AG04450 (cell line): ENCODE results near the gene MYO5C. TPM values are rescaled to one million over a fixed set of nuclear protein-coding genes. Genes with fewer than 3 reads are reported as not detected.

Experiments used
- CTCF ChIA-PET: fragments of 300-600, 350-600 bp; formaldehyde crosslinking; extraction: SDS; loops from one replicate; lab custom pipeline; 2022; ENCODE audit warnings: antibody characterized with exemption, inconsistent platforms; lab: Charles Lee
- POLR2A ChIA-PET: fragments of 350-600 bp; formaldehyde crosslinking; extraction: SDS; loops from one replicate; lab custom pipeline; 2021; ENCODE audit warnings: antibody characterized with exemption, inconsistent platforms; lab: Yijun Ruan, JAX
- DNase-seq: peaks from one replicate; pipeline ENCODE4 v3.0.0-alpha.2; 2011; ENCODE audit warnings: low read depth, low spot score
- H3K27ac ChIP-seq: one replicate; pipeline ENCODE4 v1.5.1; 2012; ENCODE audit warnings: low read depth, low read length, control low read depth
- H3K27me3 ChIP-seq: one replicate; pipeline ENCODE4 v1.6.0; 2012; ENCODE audit warnings: low read length; ENCODE audit not compliant: control insufficient read depth, insufficient read depth
- H3K4me3 ChIP-seq: 2 replicates; pipeline ENCODE4 v1.5.1; 2011; ENCODE audit warnings: mild to moderate bottlenecking, low read depth, low read length, control low read depth
- H3K9me3 ChIP-seq: 2 replicates; pipeline ENCODE4 v1.5.1; 2012; ENCODE audit warnings: low read length; ENCODE audit not compliant: control insufficient read depth, insufficient read depth
- polyA plus RNA-seq: library from polyadenylated mRNA; depleted of rRNA; stranded (reverse); fragments of >200 nt; gene quantifications from 2 replicates; pipeline ENCODE4 v1.2.3, GENCODE V29; 2011
- TF ChIP-seq, protein P1 (sequence below): IDR thresholded peaks from 2 replicates; pipeline ENCODE4 v1.5.1; 2011; ENCODE audit warnings: low read depth, low read length, control low read depth, inconsistent platforms

The MYO5C gene
- polyA plus RNA-seq, 1 experiment: 0.24 TPM

GRCh38 chr15:52161406-52161966 is 134.1 kb downstream of the MYO5C start:
- ChIA-PET CTCF (interaction anchor here (0.7 kb wide), 1 partner anchor 225 kb away, joined by 3 read pairs; no protein-coding TSS in a partner anchor), POLR2A (interaction anchor here (0.6 to 1.0 kb wide), 2 partner anchors 17 to 133 kb away, joined by 3 read pairs; no protein-coding TSS in a partner anchor)
- peak overlapping the region; percentile 87 for H3K27ac ChIP-seq

DNA sequence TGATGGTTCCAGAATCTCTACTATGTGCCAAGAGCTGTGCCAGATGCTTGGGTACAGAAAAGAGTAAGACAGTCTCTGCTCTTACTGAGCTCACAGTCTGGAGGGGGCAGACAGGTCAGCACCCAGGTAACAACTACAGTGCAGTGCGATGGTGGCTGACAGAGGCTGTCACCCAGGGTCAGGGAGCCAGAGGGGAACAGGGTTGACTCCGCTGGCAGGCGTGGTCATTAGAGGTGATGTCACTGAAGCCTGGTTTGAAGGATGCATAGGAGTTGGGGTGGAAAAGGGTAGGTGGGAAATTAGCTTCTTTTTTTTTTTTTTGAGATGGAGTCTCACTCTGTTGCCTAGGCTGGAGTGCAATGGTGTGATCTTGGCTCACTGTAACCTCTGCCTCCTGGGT is 136.0 kb downstream of the MYO5C start:
- TF ChIP-seq, protein P1, sequence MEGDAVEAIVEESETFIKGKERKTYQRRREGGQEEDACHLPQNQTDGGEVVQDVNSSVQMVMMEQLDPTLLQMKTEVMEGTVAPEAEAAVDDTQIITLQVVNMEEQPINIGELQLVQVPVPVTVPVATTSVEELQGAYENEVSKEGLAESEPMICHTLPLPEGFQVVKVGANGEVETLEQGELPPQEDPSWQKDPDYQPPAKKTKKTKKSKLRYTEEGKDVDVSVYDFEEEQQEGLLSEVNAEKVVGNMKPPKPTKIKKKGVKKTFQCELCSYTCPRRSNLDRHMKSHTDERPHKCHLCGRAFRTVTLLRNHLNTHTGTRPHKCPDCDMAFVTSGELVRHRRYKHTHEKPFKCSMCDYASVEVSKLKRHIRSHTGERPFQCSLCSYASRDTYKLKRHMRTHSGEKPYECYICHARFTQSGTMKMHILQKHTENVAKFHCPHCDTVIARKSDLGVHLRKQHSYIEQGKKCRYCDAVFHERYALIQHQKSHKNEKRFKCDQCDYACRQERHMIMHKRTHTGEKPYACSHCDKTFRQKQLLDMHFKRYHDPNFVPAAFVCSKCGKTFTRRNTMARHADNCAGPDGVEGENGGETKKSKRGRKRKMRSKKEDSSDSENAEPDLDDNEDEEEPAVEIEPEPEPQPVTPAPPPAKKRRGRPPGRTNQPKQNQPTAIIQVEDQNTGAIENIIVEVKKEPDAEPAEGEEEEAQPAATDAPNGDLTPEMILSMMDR: no peak
- POLR2A ChIA-PET: interaction anchor here (0.7 kb wide), 1 partner anchor 68 kb away, joined by 3 read pairs; no protein-coding TSS in a partner anchor

More at GRCh38 chr15:52161406-52161966, 134.1 kb downstream of the MYO5C start:
- no peak overlapping the region for H3K4me3 ChIP-seq
- TF ChIP-seq, protein P1: no peak
- no peaks in the 10 kb centered on the region for H3K27me3 ChIP-seq
- DNase-seq: no peak
- H3K9me3 ChIP-seq: peaks cover 5% of the 10 kb centered on the region; the same call in 1 of the 2 replicates

DNA sequence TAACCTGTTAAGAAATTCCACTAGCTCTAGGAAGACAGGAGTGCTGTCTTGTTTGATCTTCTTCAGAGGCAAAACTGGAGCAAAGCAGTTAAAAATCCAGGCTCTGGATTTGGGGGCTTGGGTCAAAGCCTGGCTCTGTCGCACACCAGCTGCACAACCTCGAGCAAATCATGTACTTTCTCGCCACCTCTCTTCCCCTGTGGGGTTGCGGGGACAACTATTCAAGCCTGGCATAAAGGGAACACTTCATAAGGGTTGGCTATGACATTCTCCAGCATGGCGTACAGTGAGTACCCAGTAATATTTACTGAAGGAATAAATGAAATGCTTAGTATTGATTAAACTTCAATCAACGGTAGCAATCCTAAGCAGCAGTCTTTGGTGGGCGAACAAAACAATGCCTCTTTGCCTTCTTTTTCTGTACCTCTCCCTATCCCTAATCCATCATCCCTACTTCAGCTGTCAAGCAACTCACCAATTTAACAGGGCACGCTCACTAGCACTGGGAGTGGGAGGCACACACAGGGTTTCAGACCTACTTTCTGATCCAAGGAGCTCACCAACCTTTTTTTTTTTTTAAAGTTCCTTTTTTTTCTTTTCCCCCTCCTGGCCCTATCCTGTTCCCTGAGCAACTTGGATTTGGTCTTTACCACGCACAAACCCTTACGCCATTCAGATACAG is 137.4 kb downstream of the MYO5C start:
- Histone ChIP-seq H3K4me3 (no peak overlapping the region), H3K27ac (no peak overlapping the region), H3K27me3 (no peaks in the 10 kb centered on the region), H3K9me3 (peaks cover 4% of the 10 kb centered on the region; the same call in 1 of the 2 replicates)
- CTCF ChIA-PET: interaction anchor here (0.5 to 1.7 kb wide), 2 partner anchors 19 to 50 kb away, joined by 5 to 6 read pairs; no protein-coding TSS in a partner anchor
- TF ChIP-seq, protein P1: no peak
- POLR2A ChIA-PET: no interaction called here
- no peak for DNase-seq

More for the DNA sequence above, 136.0 kb downstream of the MYO5C start:
- Histone ChIP-seq H3K27ac (no peak overlapping the region), H3K27me3 (no peaks in the 10 kb centered on the region), H3K9me3 (peaks cover 5% of the 10 kb centered on the region; the same call in 1 of the 2 replicates), H3K4me3 (no peak overlapping the region)
- DNase-seq: no peak
- CTCF ChIA-PET: interaction anchor here (0.6 to 0.8 kb wide), 2 partner anchors 34 to 49 kb away, joined by 3 read pairs; no protein-coding TSS in a partner anchor

- TF ChIP-seq, protein P1: no peak
- ChIA-PET CTCF (no interaction called here), POLR2A (no interaction called here)
- Histone ChIP-seq H3K4me3 (no peak overlapping the region), H3K9me3 (no peaks in the 10 kb centered on the region), H3K27me3 (no peaks in the 10 kb centered on the region), H3K27ac (no peak overlapping the region)
- DNase-seq: no peak
Observed at GRCh38 chr15:52155878-52156277, 139.7 kb downstream of the MYO5C start.
